NCI-H345 (cell line): ENCODE measurements around the gene CSAD.
A peak's percentile ranks its signal among the peaks of the same experiment; 100 is the strongest.
"Not testable (repeated sequence)": the region's sequence is repeated elsewhere in the genome, so short reads cannot be mapped to it uniquely, and the experiment has no call there.

Source experiments
- DNase-seq: peaks from one replicate; lab custom pipeline; 2025; lab: John Stamatoyannopoulos, UW

Gene CSAD

DNA sequence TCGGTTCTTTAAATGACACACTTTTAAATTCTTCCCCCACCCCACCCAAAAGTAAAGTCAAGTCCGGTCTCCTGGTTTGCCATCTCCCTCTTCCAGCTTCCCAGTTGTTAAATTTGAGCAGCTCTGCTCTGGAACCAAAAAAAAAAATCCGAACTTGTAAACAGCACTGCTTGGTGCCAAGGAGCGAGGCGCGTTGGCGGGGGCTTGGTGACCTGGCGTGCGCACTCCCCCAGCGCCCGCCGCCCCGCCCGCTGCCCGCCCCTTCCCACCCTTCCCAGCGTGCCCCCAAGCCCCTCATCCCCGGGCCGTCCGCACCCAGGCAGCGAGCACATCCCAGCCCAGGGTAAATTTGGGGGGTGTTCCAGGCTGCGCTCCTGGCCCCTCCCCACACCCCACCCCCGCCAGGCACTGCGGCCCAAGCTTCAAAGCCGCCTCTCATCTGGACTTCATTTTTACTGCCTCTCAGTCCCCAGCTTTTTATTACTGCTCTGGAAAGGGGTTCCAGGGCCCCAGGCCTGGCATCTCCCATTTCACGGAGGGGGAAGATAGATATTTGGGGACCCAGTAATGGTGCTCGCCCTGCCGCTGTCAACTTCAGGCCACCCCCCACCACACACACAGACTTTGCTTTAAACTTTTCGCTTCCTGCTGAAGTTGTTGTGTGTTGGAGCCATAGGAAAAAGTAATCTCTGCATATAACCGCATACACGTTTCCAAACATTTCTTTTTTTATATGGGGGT is 38.0 kb upstream of the CSAD start:
- no peak for DNase-seq

DNA sequence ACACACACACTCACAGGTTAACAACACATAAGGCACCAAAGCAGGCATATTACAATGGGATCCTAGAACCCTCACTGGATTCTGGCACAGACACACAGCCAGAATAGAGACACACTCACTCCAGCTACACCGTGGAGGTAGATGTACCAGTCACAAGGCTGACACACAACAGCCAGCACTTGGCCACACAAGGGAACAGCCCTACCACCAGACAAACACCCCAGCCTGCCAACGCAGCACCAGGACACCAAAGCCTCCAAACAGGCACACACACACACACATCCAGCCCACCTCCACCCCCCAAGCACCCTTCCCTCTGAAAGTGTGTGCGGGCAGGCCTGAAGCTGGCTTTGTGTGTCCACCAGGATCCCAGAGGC is 37.2 kb upstream of the CSAD start:
- no peak for DNase-seq

DNA sequence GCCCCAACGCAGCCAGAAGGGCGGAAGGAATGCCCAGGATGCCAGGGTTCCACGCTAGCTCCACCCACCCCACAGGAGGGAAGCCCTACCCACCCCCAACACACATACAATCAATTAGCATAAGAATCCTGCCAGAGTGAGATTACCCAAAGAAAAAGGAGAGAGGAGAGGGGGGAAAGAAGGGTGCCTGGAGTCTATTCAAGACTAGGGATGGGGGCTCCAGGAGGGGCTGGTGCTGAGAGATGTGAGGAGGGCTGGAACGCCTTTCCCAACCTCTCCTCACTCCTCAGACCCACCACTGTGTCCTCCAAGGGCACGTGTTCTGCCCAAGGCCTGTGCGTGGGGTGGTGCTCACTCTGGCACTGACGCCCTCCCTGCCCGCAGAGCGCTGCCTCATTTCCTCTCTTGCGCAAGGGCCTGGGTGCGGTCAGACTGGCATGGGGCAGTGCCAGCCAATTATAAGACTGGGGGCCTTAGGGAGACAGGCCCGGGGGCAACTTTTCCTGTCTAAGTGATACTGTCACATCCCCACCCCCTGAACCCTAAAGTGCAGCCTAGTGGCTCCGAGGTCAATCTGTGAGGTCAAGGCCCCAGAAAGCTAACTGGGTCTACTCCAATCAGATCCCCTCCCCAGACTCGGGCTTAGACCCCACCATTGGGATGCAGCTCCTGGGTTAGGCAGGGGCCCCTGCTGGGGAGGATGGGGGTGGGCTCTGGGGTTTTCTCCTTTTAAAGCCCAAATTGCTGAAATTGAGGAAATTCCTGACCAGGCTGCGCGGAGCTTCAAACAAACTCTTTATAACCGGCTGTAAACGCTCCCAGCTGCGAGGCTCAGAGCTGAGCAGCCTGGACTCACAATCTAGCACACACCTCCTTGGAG is 36.6 kb upstream of the CSAD start:
- DNase-seq, result no peak

DNA sequence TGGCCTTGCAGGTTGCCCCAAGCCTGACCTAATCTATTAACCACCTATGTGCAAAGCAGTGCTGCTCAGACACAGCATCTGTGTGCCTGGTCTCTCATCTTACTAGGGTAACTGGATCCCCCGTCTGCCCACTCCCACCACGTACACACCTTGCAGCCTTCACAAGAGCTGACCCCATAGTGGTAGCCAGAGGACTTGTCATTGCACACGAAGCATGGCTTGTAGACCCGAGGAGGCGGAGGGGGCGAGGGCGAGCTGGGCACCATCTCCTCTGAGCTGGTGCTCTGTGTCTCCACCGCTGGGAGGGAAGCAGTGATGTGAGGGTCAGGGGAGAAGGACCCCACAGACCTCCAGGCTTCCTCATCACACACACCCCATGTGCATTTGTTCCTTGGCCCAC is 34.8 kb upstream of the CSAD start:
- no peak for DNase-seq

DNA sequence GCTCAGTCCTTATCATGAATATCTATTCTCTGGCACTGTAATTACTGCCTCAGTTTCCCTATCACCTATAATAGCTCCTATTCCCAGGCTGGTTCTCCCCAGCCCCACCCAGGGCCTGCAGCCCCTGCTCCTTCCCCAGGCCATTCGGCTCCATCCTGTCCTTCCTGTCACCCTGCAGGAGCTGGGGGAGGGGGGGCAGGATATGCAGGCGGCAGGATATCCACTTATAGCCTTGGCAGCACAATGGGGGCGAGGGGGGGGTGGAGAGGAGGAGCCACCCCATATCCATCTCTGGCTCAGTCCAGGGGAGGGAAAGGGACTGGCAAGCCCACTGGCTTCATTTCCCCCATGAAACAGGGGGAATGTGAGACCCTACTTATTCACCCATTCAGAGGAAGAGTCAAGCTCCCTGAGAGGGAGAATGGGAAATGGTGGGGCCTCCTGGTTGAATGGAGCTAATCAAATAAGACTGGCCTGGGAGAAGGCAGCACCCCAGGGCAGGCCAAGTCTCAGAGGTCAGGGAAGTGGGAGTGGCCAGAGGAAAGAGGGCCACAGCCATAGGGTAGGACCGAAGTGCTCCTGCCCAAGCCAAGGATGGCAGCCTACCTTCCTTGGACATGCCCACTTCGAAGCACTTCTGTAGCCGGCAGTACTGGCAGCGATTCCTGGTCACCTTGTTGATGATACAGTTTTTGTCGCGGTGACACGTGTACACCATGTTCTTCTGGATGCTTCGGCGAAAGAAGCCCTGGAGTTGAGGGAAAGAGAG is 34.1 kb upstream of the CSAD start:
- DNase-seq, result no peak

DNA sequence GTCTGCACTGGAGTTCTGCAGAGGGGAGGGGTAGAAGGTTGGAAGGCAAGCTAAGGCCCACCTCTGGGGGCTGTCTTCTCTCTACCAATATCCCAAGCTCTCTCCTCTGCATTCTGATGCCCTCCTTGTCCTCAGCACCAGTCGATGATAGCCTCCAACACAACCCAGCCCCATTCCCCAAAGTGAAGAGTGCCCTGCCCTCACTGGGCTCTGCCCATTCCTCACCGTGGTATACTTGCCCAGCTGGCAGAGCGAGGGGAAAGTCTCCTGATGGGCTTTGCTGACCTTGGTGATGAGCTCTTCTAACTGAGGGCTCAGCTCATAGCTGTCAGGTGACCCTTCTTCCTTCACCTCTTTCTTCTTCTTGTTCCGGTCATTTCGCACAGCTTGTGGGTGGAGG is 33.5 kb upstream of the CSAD start:
- no peak for DNase-seq

DNA sequence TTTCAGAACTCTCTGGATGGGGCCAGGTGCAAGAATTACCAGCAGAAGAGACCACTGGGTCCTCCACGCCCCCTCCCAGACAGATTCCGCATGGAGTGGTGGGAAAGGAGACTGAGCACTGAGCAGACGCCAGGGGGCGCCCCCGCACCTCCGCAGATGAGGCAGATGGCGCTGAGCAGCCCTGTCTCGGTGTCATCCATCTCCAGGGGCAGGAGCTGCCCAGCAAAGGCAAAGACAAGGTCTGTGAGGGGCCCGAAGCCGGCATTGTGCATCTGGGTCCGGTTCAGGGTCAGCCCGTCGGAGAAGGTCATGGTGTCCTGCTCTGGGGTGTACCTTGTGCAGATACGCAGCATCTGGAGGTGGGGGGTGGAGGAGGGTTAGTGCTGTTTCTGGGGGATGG is 32.6 kb upstream of the CSAD start:
- DNase-seq, result peak; percentile 81

DNA sequence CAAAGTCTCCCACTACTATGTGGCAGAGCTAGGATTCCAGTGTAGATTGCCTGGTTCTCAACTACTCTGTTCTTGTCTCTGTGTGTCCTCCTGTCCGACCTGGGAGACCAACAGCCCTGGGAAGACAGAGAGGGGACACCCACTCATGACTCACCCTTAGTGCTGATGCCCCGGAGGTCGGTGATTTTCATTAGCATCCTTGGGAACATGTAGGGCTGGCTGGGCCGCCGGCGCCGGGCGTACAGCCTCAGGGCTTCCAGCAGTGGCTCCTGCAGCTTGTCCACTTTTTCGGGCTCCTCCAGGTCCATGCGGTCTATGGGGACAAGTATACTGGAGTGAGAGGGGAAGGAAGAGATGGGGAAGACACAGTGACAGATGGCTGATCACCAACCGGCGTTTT is 32.2 kb upstream of the CSAD start:
- no peak for DNase-seq

DNA sequence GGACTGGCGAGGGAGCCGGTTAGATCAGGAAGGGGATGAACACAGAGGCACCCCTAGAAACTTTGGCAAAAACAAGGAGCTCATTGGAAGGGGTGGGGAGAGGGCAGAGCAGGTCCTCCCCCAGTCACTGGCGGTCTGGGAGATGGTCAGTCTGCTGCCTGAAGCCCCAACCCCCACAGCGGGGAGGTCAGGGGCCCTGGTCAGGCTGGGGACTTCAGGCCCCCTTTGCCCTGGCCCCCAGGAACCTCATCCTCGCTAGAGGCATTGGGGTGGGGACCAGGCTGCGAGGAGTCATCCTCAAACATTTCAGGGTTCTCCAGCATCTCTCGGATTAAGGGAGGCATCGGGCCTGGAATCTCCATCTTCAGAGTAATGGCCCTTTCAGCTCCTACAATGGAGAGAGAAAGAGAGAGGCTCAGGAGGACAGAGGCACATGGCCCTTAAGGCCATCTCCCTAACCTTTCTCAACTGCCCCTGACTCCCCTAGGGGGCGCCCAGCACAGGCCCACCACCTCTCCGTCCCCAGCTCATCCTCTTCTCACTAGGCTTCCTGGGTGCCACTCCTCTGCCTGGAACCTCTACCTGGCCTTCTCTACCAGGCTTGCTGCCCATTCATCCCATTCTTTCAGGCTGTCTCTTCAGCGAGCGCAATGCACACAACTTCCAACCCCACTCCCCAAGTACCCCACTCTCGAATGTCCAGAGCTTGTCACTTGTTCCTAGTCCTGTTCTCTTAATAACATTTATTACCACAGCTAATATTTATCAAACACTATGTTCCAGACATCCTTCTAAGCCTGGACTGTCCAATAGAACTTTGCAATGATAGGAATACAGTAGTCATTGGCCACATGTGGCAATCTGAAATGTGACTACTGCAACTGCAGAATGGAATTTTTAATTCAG is 31.0 kb upstream of the CSAD start:
- DNase-seq, result no peak

DNA sequence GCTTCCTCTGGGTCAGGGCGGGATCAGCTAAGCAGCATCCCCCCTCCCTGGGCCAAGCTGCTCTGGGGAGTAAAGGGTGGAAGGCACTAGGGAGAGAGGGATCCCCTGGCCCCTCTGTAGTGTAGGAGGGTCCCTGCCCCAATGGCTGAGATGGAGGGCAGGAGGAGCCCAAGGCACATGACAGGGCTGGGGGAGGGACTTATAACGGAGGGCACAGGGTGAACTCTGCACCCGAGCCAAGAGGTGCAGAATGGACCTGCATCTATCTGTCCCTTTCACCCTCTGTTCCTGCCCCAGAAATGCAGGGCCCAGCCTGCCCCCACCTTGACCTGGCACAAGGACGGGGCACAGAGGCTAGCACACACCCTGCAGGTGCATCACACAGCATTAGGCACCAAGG is 30.1 kb upstream of the CSAD start:
- DNase-seq, result no peak

DNA sequence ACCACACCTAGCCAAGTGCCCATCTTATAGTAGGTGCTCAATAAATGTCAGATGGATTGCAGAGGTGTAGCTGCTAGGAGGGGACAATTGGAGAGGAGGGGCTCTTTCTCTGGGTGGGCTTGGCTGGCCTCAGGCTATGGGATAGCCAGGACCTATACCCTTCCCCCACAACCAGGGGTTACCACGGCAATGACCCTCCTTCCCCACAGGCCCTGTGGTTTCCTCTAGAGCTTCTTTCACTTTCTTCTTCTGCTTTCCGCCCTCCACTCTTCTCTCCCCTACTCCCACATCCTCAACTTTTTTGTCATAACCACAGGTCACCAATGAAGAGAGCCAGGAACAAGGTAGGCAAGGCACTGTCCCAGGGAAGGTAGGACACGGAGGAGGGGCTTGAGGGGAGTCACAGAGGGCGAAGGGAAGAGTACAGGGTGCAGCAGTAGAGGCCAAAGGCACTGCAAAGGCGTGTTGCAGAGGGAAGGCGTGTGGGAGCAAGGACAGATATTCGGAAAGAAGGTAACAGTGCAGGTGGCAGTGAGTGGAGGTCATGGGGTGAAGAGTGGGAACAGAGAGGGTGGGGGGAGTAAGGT is 28.2 kb upstream of the CSAD start:
- DNase-seq, result no peak

DNA sequence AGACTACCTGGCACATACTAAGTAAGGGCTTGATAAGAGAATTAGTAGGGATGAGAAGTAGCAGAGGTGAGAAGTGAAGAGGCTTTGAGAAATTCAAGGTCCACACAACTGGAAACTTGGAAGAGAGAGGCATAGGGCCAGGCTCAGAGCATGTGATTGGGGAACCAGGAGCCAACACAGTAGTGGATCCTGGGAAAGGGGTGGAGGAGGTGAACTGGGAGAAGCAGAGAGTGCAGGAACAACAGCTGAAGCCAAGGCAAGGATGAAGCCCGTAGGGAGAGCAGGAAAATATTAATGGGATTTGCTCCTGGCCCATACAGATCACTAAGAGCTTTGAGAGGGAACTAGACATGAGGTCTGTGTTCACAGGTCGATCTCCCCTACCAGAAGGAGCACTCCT is 27.7 kb upstream of the CSAD start:
- no peak for DNase-seq

DNA sequence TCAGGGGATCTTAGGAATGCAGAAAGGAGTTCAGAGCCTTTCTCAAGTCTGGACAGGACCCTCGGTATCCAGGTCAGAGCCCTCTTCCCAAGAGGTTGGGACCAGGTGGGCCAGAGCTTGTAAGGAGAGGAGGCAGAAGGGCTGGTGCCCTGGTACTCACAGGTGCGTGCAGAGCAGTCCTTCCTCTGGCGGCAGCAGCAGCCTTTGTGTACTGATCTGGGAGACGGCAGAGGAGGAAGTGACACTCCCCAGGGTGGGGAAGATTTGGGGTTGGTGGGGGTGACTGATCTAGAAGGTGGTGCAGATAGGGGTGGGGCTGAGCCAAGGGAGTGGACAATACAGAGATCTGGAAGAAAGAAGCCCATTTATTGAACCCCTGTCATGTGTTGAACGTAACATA is 26.3 kb upstream of the CSAD start, which contains the start of gene ITGB7:
Gene ITGB7 (minus strand): TSS at position 210 of the 400 bp plus-strand sequence. CDS start 6,808 bp downstream, outside the sequence.
- no peak for DNase-seq

DNA sequence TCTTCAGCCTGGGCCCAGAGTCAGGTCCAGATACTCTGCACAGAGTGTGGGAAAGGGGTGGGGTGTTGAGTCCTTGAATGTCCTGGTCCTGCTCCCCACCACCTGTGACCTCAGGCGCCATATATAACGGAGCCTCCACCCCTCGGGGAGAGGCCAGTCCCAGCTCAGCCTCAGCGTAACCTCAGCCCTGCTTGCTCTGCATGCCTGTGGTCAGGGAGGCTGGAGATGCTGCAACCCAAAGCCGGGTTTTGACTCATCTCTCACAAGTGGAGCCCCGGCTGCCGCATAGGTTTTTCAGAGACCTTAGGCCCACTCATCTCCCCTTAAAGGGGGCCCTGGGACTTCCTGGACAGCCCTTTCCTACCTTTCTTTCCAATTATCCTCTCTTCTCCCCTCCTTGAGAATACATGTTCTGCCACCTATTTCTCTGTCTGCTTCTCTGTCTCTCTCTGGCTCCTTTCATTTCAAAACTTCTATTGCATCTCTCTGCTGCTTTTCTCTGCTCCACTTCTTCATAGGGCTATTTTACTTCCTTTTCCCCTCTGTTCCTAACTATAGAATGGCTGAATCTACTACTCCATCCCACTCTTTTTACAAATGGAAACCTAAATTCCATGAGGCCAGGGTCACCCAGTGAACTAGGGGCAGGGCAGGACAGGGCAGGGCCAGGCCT is 25.2 kb upstream of the CSAD start:
- no peak for DNase-seq

DNA sequence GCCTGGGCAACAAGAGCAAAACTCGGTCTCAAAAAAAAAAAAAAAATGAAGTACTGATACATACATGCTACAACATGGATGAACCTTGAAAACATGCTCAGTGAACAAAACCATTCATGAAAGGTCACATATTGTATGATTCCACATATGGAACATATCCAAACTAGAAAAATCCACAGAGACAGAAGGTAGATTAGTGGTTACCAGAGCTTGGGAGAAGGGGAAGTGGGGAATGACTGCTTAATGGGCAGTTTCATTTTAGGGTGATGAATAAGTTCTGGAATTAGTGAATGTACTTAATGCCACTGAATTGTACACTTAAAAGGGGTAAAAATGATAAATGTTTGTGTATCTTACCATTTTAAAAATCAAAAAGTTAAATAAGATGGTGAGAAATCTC is 23.6 kb upstream of the CSAD start:
- DNase-seq, result no peak

DNA sequence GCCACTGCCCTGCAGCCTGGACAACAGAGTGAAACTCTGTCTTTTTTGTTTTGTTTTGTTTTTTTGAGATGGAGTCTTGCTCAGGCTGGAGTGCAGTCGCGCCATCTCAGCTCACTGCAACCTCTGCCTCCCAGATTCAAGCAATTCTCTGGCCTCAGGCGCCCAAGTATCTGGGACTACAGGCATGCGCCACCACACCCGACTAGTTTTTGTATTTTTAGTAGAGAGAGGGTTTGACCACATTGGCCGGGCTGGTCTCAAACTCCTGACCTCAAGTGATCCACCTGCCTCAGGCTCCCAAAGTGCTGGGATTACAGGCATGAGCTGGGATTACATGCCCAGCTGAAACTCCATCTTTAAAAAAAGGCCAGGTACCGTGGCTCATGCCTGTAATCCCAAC is 21.6 kb upstream of the CSAD start:
- not testable (repeated sequence) for DNase-seq

DNA sequence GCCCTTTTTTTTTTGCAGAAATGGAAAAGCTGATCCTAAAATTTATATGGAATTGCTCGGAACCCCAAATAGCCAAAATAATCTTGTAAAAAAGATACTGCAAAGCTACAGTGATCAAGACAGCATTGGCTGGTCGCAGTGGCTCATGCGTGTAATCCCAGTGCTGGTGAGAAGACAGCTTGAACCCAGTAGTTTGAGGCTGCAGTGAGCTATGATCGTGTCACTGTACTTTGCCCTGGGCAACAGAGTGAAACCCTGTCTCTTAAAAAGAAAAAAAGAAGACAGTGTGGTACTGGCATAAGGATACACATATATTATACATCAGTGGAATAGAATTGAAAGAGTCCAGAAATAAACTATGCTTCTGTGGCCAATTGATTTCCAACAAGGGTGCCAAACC is 20.9 kb upstream of the CSAD start:
- DNase-seq, result no peak

DNA sequence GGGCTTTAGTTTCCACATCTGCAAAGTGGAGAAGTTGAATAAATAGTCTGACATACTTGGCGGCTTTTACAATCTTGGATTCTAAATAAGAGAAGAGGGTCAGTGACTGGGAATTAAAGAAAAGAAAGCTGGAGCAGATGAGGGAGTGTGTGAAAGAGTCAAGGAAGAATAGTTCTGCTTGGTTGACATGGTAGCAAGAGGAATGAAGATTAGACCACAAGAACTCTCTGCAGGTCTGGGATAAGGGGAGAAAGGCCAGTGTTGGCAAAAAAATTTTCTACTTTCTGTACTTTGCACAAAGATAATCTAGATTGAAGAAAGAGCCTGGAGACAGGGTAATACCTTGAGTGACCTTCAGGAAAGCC is 20.4 kb upstream of the CSAD start:
- DNase-seq, result no peak

DNA sequence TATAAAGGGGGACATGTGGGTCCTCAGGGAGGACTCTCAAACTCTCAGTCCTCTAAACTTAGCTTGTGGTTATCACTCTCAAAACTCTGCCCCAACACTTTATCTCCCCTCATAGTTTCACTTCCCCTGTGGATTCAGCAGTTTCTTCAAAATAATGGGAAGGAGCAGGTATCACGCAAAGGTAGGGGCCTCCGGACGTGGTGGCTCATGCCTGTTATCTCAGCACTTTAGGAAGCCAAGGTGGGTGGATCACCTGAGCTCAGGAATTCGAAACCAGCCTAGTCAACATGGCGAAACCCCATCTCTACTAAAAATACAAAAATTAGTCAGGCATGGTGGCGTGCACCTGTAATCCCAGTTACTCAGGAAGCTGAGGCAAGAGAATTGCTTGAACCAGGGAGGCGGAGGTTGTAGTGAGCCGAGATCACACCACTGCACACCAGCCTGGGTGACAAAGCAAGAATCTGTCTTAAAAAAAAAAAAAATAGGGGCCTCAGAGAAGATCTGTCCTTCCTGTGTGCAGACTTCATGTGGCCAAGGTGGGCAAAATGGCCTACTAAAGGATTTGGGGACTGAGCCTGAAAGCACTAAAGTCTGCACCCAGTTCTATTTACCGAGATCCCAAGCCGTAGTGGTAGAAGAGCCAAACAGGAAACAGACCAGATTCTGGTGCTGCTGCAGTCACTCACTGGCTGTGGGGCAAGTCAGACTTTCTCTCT is 19.9 kb upstream of the CSAD start:
- no peak for DNase-seq

DNA sequence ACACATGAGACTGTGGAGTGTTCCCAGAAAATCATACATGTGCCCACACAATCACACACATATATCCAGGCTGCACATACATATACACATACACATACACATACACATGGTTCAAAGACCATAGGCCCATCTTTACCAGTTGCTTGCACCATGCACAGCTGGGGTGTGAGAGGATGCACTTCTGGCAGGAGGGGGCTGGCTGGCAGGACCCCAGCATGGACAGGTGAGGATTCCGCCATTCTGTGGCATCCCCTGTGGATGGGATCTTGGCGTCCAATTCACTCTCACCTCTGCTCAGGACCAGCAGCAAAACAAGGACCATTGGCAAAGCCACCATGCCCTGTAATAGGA is 19.4 kb upstream of the CSAD start:
- DNase-seq, result no peak
